ENCODE data around the gene S100A14.

- TF ChIP-seq, protein P1, sequence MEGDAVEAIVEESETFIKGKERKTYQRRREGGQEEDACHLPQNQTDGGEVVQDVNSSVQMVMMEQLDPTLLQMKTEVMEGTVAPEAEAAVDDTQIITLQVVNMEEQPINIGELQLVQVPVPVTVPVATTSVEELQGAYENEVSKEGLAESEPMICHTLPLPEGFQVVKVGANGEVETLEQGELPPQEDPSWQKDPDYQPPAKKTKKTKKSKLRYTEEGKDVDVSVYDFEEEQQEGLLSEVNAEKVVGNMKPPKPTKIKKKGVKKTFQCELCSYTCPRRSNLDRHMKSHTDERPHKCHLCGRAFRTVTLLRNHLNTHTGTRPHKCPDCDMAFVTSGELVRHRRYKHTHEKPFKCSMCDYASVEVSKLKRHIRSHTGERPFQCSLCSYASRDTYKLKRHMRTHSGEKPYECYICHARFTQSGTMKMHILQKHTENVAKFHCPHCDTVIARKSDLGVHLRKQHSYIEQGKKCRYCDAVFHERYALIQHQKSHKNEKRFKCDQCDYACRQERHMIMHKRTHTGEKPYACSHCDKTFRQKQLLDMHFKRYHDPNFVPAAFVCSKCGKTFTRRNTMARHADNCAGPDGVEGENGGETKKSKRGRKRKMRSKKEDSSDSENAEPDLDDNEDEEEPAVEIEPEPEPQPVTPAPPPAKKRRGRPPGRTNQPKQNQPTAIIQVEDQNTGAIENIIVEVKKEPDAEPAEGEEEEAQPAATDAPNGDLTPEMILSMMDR (IDR thresholded peaks at IDR 0.05): no peak
- TF ChIP-seq SIN3A (IDR thresholded peaks at IDR 0.05; ENCODE audit: borderline replicate concordance, insufficient read depth, low read depth, low read length) (0 out of 2 replicates have a peak, but pooled peaks have one; percentile 47), POLR2AphosphoS5 (IDR thresholded peaks at IDR 0.05; ENCODE audit: low read depth, low read length) (peak; percentile 72; the same call in 1 of the 2 replicates), REST (IDR thresholded peaks at IDR 0.05; ENCODE audit: insufficient read depth in 1 of 2, low read depth in 2 of 2, low read length in 1 of 2) (no peak), TCF7L2 (IDR thresholded peaks at IDR 0.05; ENCODE audit: low read depth, low read length) (no peak)
These were observed 31.2 kb upstream of the S100A14 start for GRCh38 chr1:153647346-153647714.

All from Panc1 (cell line).